NCI-H510A (cell line): ENCODE results near the gene CCDC184.
"Not testable (repeated sequence)": the region's sequence is repeated elsewhere in the genome, so short reads cannot be mapped to it uniquely, and the experiment has no call there.

ENCODE experiments used
- DNase-seq: peaks from one replicate; lab custom pipeline; 2025; lab: John Stamatoyannopoulos, UW

The CCDC184 gene

GRCh38 chr12:48183091-48183875, at the start of gene CCDC184:
Gene CCDC184, plus strand, starts transcription at chr12:48183644. Its CDS starts 479 bp downstream, at chr12:48184123.
- peak; percentile 60 for DNase-seq

- no peak for DNase-seq
Measured at GRCh38 chr12:48135027-48135426, 48.4 kb upstream of the CCDC184 start.

DNA sequence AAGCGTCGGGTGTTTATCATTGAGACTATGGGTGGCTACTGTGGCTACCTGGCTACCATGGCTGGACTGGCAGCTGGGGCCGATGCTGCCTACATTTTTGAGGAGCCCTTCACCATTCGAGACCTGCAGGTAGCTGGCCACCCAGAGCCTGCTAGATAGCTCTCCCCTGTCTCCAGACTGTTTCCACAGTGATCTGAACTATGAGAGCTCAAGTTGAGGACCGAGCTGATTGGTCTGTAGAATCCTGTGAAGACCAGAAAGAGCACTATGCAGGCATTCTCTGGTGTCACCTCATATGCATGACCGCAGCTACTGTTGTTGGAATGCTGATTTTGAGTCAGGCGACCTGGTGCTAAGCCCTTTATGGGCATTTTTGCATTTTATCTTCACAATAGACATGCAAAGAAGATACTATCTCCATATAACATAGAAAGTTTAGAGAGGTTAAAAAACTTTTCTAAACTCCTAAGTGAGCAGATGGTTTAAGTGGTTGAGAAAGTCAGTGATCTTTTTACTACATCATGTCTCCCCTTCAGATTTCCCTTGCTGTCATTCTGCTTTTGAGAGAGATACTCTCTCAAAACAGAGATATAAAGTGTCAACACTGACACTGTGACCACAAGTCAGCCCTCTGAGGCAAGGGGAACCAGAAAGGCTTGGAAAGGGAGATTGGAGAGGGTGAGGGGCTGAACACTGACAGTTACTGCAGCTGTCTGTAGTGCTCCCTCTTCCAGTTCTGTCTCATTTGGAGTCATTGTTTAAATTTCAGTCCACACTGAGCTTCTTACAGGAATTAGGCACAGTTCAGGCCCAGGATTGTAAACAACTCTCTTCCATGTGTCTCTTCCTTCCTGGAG, 40.4 kb upstream of the CCDC184 start:
- DNase-seq: no peak

GRCh38 chr12:48143898-48144297, 39.5 kb upstream of the CCDC184 start:
- no peak for DNase-seq

DNA sequence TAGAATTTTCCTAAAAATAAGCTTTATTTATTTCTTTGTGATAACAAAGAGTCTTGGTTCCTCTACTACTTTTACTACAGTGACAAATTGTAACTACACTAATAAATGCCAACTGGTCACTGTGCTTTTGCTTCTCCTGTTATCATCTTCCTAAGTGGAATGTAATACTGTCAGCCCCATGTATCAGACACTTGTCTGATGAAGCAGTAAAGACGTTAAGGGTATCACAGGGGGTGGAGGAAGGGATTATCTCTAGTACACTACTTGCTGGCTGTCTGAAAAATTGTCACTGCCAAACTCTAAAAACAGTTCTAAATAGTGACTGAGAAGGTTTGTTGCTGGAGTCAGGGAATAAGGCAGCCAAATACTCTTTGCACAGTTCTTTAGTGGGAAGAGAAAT, 37.5 kb upstream of the CCDC184 start:
- no peak for DNase-seq

GRCh38 chr12:48151103-48151771, 32.2 kb upstream of the CCDC184 start:
- no peak for DNase-seq

- not testable (repeated sequence) for DNase-seq
Measured at GRCh38 chr12:48155786-48156185, 27.7 kb upstream of the CCDC184 start.

GRCh38 chr12:48156652-48157017, 26.8 kb upstream of the CCDC184 start:
- no peak for DNase-seq

DNA sequence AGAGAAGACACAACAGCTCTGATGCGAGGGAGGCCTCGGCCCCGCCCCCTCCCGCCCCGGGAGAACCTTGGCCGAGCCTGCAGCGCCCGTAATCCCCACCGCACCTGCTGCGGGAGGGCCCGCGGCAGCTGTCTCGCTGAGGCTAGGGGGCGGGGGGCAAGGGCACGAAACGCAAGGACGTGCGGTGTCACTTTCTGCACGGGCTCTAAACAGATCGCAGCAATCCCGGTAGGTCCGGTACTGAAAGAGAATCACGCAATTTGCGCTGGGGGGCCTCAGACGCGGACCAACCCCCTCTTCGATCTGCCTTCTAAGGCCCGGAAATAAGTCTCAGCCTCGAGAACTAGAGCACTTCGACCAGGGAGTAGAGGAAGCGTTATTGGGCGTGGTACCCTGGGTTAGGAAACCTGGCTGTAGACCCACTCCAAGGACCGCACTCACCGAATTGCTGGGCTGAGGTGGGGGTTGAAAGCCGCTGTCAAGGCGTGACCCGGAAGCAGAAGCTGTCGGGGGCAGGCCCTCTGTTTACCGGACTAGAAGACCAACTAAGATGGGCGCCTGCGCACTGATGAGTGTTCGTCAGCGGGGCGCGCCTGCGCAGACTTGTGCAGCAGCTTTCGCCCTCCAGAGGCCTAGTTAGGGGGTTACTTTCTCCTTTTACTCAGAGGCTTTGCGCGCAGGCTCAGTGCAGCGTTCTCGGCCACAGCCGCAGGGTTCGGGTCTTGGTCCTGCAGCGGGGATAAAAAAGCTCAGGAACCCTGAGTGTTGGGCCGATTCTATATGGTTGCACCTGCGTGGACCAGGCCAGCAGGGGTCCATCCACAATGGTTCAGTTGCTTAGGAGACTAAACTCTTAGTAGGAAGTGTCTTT, 26.2 kb upstream of the CCDC184 start, which contains the start of gene ASB8:
TSS of gene ASB8 (minus strand) at position 498 of the 871 bp plus-strand sequence. CDS start 4,019 bp downstream, outside the sequence.
- DNase-seq: peak; percentile 94

- no peak for DNase-seq
Measured at GRCh38 chr12:48157889-48158370, 25.5 kb upstream of the CCDC184 start.

- DNase-seq: no peak
Measured at GRCh38 chr12:48160046-48160445, 23.4 kb upstream of the CCDC184 start.

DNA sequence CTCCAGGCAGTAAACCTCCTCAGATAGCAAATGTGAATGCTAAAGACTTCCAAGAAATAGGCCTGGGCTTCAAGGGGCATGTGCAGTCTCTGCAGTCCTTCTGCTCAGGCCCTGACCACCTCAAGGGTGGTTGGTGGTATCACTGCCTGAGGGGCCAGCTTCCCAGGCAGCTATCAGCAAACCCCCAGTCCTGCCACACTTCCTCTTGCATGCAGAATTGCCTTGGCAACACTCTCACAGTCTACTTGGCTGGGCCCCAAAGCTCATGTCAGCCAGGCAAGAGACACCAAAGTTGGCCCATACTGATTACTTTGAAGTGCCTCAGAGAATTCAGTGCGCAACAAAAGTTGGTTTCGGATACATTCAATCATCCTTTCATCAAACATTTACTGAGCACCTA, 22.6 kb upstream of the CCDC184 start:
- DNase-seq: no peak

DNA sequence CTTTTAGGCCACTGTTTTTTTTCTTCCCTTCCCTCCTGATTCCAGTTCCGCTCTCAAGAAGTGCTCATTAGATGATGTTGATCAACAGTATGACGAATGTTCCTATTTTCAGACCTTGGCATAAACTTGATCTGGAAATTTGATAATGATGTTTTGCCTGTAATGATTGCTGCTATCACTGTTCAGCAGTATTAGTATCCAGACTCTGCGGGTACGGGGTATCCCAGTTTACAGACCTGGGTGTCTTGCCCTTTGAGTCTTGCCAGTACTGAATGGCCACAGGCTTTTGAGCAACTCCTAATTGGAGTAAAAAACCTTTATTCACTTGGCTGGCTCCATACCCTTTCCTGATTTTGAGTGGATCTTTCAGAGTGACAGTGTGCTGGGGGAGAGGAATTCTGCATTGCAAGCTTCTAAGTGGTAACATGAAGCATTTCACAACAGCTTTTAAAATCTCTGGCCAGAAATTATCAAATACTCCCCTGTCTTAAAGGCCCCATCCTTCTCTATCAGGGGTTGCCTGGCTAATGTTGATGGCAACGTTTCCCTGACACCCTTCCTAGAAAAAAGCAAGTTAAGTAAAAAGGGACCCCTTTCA, 20.2 kb upstream of the CCDC184 start:
- DNase-seq: no peak

DNA sequence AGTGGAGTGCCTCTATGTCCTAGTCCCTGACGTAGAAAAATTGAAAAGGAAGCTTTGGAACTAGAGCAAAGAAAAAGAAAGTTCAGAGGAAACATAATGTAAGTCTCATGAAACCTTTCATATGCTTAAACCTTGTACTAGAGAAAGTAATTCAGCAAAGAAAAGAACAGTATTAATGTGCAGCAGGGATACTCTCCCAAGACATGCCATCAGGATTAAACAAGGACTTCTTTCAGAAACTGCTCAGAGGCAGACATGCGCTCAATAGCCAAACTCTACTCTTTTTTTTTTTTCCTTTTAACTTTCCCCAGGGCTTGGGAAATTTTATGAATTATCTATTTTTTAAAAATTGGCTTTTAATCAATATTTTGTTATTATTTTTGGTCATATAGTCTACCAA, 19.0 kb upstream of the CCDC184 start:
- DNase-seq: no peak

GRCh38 chr12:48165089-48165981, 18.1 kb upstream of the CCDC184 start:
- DNase-seq: peak; percentile 3

DNA sequence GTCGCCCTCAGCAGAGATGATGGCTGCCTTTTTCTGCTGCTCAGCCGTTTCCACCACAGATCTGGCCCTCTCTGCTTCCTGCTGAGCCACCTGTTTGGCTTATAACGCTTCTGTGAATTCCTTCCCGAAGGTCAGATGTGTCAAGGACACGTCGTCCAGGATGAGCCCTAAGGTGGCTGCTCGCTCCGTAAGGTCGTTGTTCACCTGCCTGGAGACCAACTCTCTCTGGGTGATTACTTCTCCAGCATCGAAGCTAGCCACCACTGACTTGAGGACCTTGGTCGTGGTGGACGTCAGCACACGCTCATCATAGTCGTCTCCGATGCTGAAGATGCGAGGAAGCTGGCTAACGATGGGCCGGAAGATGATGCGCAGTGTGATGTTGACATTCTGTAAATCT, 14.4 kb upstream of the CCDC184 start:
- no peak for DNase-seq

- DNase-seq: no peak
Measured at GRCh38 chr12:48175613-48176416, 7.6 kb upstream of the CCDC184 start.

GRCh38 chr12:48176417-48176751, 7.1 kb upstream of the CCDC184 start:
- no peak for DNase-seq

GRCh38 chr12:48177982-48178381, 5.5 kb upstream of the CCDC184 start:
- DNase-seq: no peak
